Stomach (tissue), 9 donors: ENCODE results near the gene NSD2. TPM values are rescaled to one million over a fixed set of nuclear protein-coding genes. Genes with fewer than 3 reads are reported as not detected.

Experiments
- DNase-seq, 2 donors: peaks; one replicate each; pipeline versions ENCODE4 v3.0.0 to v3.0.0-alpha.2; 2013 to 2019
- H3K27ac ChIP-seq, 5 donors: fragments of 200-600 bp in 4 of 5; sonication (generic) in 4 of 5; one replicate each; pipeline ENCODE4 v1.5.1; 2013 to 2019; ENCODE audit warnings: mild to moderate bottlenecking in 1 of 5, moderate library complexity in 1 of 5
- H3K27me3 ChIP-seq, 3 donors: fragments of 200-600 bp; sonication (generic); one replicate each; pipeline ENCODE4 v1.5.1; 2017 to 2019; ENCODE audit warnings: mixed run types in 1 of 3
- H3K36me3 ChIP-seq, 4 donors: fragments of 200-600 bp; sonication (generic); 1 replicate in 3 of 4; 2 replicates in 1 of 4; pipeline ENCODE4 v1.5.1; 2016 to 2019
- H3K4me1 ChIP-seq, 4 donors: fragments of 200-600 bp; sonication (generic); one replicate each; pipeline ENCODE4 v1.5.1; 2016 to 2019
- H3K4me3 ChIP-seq, 4 donors: fragments of 200-600 bp; sonication (generic) in 3 of 4; one replicate each; pipeline ENCODE4 v1.5.1; 2016 to 2019; ENCODE audit warnings: mild to moderate bottlenecking in 1 of 4
- H3K9me3 ChIP-seq, 4 donors: fragments of 200-600 bp; sonication (generic); one replicate each; pipeline ENCODE4 v1.5.1; 2016 to 2019
- EP300 ChIP-seq: sonication (generic); formaldehyde crosslinking; IDR thresholded peaks from one replicate; pipeline ENCODE4 v1.6.1; 2017; ENCODE audit warnings: antibody characterized with exemption
- POLR2A ChIP-seq, 4 donors: fragments of 450-650 bp; IDR thresholded peaks; one replicate each; pipeline ENCODE4 v1.6.1; 2016; ENCODE audit warnings: antibody characterized with exemption in 4 of 4, control low read depth in 2 of 4, mild to moderate bottlenecking in 1 of 4, moderate library complexity in 1 of 4
- POLR2AphosphoS5 ChIP-seq, 3 donors: sonication (generic); formaldehyde crosslinking; IDR thresholded peaks; one replicate each; pipeline ENCODE4 v1.6.1; 2016; ENCODE audit warnings: antibody characterized with exemption in 3 of 3
- WGBS, 5 donors: extraction: QIAGEN DNeasy Blood & Tissue Kit in 3 of 5; methylation state at CpG; one replicate each; pipeline versions ENCODE4 v1.1.5 to v1.1.7; 2013 to 2018; 5-methylcytosine and 5-hydroxymethylcytosine counted together
- intact Hi-C: fragments of 100-400 bp; cut with DNase I; formaldehyde crosslinking; loops from one replicate; pipeline ENCODE4 v1.15.1; 2023; ENCODE audit warnings: low total_unique reads
- polyA plus RNA-seq, 3 donors: library from polyadenylated mRNA; stranded (reverse); fragments of 200-250 nt; gene quantifications; one replicate each; pipeline ENCODE4 v1.2.3, GENCODE V29; 2013
- total RNA-seq, 5 donors: library from RNA; depleted of rRNA; stranded (reverse); fragments of >200 nt; gene quantifications; one replicate each; pipeline versions ENCODE4 v1.1.0 to v1.2.3, GENCODE V29; 2014 to 2016
- TF ChIP-seq, protein P1 (sequence below), 7 experiments: fragments of 450-650 bp in 4 of 7; fragments of 200-600 bp in 3 of 7; sonication (generic) in 3 of 7; IDR thresholded peaks; one replicate each; pipeline ENCODE4 v1.5.1; 2016 to 2019; ENCODE audit warnings: antibody characterized with exemption in 7 of 7, control low read depth in 2 of 7, mild to moderate bottlenecking in 1 of 7
- donor health status: healthy with polysubstance abuse.
- donor health status: Bipolar disorder and iron deficiency.
- donor health status: healthy.

Gene NSD2
- total and polyA plus RNA-seq, 8 donors: 4.9 to 176 (median 56.9) TPM

DNA sequence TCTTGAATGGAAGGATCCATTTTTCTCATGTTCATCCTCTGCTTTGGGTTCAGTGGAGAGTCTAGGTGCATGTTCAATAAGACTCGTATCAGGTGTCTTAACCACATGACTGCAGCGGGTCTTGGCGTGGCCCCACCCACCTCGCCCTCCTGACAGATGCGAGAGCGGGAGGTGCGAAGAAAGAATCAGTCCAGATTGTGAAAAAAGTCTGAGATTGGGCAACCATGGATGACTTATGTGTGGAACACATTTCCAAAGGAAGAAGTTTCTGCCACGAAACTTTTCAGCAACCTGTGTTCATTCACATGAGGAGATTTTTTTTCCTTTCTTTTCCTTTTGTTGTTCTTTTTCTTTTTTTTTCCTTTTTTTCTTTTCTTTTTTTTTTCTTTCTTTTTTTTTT, 66.8 kb downstream of the NSD2 start:
- peaks cover 0 to 11% (median 5%) of the 10 kb centered on the region in 4 donors for H3K4me1 ChIP-seq
- no peaks in the 10 kb centered on the region for H3K27me3 ChIP-seq
- no peak overlapping the region for H3K4me3 ChIP-seq
- 89 to 96% (median 95%) methylated on average over 8 of the region's 8 CpGs for WGBS, 5 donors
- TF ChIP-seq POLR2AphosphoS5 (IDR thresholded peaks at IDR 0.05) (no peak), POLR2A (IDR thresholded peaks at IDR 0.05) (no peak), EP300 (no peak)
- TF ChIP-seq, protein P1, sequence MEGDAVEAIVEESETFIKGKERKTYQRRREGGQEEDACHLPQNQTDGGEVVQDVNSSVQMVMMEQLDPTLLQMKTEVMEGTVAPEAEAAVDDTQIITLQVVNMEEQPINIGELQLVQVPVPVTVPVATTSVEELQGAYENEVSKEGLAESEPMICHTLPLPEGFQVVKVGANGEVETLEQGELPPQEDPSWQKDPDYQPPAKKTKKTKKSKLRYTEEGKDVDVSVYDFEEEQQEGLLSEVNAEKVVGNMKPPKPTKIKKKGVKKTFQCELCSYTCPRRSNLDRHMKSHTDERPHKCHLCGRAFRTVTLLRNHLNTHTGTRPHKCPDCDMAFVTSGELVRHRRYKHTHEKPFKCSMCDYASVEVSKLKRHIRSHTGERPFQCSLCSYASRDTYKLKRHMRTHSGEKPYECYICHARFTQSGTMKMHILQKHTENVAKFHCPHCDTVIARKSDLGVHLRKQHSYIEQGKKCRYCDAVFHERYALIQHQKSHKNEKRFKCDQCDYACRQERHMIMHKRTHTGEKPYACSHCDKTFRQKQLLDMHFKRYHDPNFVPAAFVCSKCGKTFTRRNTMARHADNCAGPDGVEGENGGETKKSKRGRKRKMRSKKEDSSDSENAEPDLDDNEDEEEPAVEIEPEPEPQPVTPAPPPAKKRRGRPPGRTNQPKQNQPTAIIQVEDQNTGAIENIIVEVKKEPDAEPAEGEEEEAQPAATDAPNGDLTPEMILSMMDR (IDR thresholded peaks at IDR 0.05): no peak
- H3K36me3 ChIP-seq: peaks cover 13 to 78% (median 70%) of the 10 kb centered on the region in 4 donors
- no peak overlapping the region for H3K27ac ChIP-seq
- DNase-seq: no peak
- intact Hi-C loops: no loop called here
- no peaks in the 10 kb centered on the region for H3K9me3 ChIP-seq

DNA sequence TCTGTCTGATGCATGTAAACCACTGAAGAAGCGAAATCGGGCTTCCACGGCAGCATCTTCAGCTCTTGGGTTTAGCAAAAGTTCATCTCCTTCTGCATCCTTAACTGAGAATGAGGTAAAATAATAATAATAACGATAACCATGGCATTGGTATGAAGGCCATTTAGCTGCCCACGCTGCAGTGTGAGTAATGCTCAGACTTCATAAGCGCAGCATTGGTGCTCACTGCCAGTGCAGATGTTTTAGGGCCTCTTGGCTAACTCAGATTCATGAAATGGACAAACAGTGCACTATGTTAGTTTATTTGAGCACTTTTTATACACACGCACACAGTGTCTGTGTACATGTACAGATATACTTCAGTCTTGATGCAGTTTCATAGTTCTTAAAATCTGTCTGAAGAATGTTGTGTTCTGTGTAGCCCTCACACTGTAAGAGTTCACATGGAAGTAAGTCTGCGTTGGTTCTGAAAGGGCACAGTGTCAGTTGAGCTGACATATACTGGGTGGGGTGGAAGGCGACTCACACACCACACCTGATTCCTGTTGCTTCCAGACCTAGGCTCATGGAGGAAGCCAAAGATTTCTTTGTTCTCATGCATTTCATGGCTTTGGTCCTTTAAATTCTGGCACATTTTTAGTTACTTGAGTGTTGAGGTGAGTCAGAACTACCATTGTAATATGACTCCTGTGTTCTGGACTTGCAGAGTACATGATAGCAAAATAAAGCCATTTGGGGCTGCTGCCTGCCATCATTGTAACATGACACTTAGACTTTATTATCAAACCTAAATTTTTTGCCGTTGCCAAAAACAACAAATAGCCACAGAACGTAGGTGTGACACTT, 68.7 kb downstream of the NSD2 start:
- intact Hi-C loops: no loop called here
- peaks cover 0 to 11% (median 5%) of the 10 kb centered on the region in 4 donors for H3K4me1 ChIP-seq
- H3K27me3 ChIP-seq: no peaks in the 10 kb centered on the region
- peak; percentile 36 to 52 for DNase-seq
- 60 to 74% (median 62%) methylated on average over 11 of the region's 11 CpGs for WGBS, 5 donors
- no peak overlapping the region for H3K4me3 ChIP-seq
- H3K9me3 ChIP-seq: no peaks in the 10 kb centered on the region
- peaks cover 17 to 84% (median 81%) of the 10 kb centered on the region in 4 donors for H3K36me3 ChIP-seq
- TF ChIP-seq POLR2AphosphoS5 (IDR thresholded peaks at IDR 0.05): peak in 1 of 3 donors; percentile 22
- TF ChIP-seq EP300: no peak
- peak overlapping the region; percentile 65 to 76 (median 73) for H3K27ac ChIP-seq

- no peak overlapping the region for H3K4me3 ChIP-seq
- no peak for DNase-seq
- peak overlapping the region; percentile 65 to 89 (median 73) for H3K27ac ChIP-seq
- intact Hi-C loops: no loop called here
- WGBS, 5 donors: 63 to 90% (median 68%) methylated on average over 7 of the region's 7 CpGs
- TF ChIP-seq, protein P1 (IDR thresholded peaks at IDR 0.05): no peak
- TF ChIP-seq POLR2A (IDR thresholded peaks at IDR 0.05) (no peak), EP300 (no peak), POLR2AphosphoS5 (IDR thresholded peaks at IDR 0.05) (no peak)
- no peaks in the 10 kb centered on the region for H3K9me3 ChIP-seq
- H3K4me1 ChIP-seq: peaks cover 0 to 11% (median 5%) of the 10 kb centered on the region in 4 donors
- peaks cover 17 to 84% (median 79%) of the 10 kb centered on the region in 4 donors for H3K36me3 ChIP-seq
- no peaks in the 10 kb centered on the region for H3K27me3 ChIP-seq
Observed at GRCh38 chr4:1940566-1940965, 69.4 kb downstream of the NSD2 start.

DNA sequence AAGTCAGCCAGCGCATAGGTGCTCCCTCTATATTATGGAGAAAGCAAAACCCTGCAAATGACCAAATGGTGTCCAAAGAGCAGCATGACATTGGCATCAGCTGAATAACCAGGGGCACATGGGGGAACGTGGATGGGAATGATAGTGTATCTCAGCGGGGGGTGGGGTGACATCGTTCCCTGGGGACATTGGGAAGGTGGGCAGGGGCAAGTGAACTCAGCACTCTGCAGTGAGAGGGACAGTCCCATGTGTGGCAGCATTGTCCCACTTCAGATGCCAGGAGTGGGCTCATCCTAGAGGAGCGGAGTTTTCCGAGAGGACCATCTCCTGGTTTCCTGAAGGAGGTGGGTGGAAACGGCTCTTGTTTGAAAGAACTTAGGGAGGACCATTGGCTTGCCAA, 72.7 kb downstream of the NSD2 start:
- no peak overlapping the region for H3K27ac ChIP-seq
- DNase-seq: no peak
- peaks cover 20 to 69% (median 66%) of the 10 kb centered on the region in 4 donors for H3K36me3 ChIP-seq
- intact Hi-C loops: no loop called here
- WGBS, 5 donors: 93 to 98% (median 95%) methylated on average over 7 of the region's 7 CpGs
- TF ChIP-seq POLR2AphosphoS5 (IDR thresholded peaks at IDR 0.05): no peak
- TF ChIP-seq EP300: no peak
- no peak for TF ChIP-seq POLR2A (IDR thresholded peaks at IDR 0.05)
- TF ChIP-seq, protein P1 (IDR thresholded peaks at IDR 0.05): no peak
- H3K4me1 ChIP-seq: peaks cover 0 to 11% (median 5%) of the 10 kb centered on the region in 4 donors
- H3K9me3 ChIP-seq: no peaks in the 10 kb centered on the region
- no peak overlapping the region for H3K4me3 ChIP-seq
- H3K27me3 ChIP-seq: no peaks in the 10 kb centered on the region
